OCI-LY3 (cell line): ENCODE measurements around the gene BRS3.
A peak's percentile ranks its signal among the peaks of the same experiment; 100 is the strongest.

Experiments used
- H2AFZ ChIP-seq: fragments of 200-600, 300-600 bp; shearing (Covaris generic); 2 replicates; pipeline ENCODE4 v1.6.0; 2014; ENCODE audit warnings: antibody characterized with exemption, low read depth, low read length
- H3K27ac ChIP-seq: fragments of 200-600, 300-600 bp; sonication (generic); 2 replicates; pipeline ENCODE4 v1.5.1; 2014; ENCODE audit warnings: mild to moderate bottlenecking, low read length, moderate library complexity, mixed read lengths
- H3K27me3 ChIP-seq: fragments of 200-600, 300-600 bp; sonication (generic); 2 replicates; pipeline ENCODE4 v1.6.1; 2014; ENCODE audit warnings: low read depth, low read length, mixed read lengths
- H3K36me3 ChIP-seq: fragments of 200-600, 300-600 bp; sonication (generic); replicated peaks from 2 replicates; pipeline ENCODE3; 2014; ENCODE audit warnings: low read depth, low read length, mixed read lengths
- H3K4me1 ChIP-seq: fragments of 300-600, 200-600 bp; sonication (generic); 2 replicates; pipeline ENCODE4 v1.6.1; 2014; ENCODE audit warnings: low read length, mixed read lengths
- H3K4me2 ChIP-seq: fragments of 200-600, 300-600 bp; sonication (generic); 2 replicates; pipeline ENCODE4 v1.6.1; 2014; ENCODE audit warnings: low read length, mixed read lengths
- H3K4me3 ChIP-seq: fragments of 300-600, 200-600 bp; sonication (generic); 2 replicates; pipeline ENCODE4 v1.5.1; 2014; ENCODE audit warnings: antibody characterized with exemption, mild to moderate bottlenecking, low read length, moderate library complexity
- H3K79me2 ChIP-seq: fragments of 300-600, 200-600 bp; shearing (Covaris generic); 2 replicates; pipeline ENCODE4 v1.6.1; 2014; ENCODE audit warnings: mild to moderate bottlenecking, low read length, mixed read lengths
- H3K9ac ChIP-seq: fragments of 300-600, 200-600 bp; shearing (Covaris generic); 2 replicates; pipeline ENCODE4 v1.6.0; 2014; ENCODE audit warnings: mild to moderate bottlenecking, low read length, moderate library complexity
- H3K9me3 ChIP-seq: fragments of 200-600, 300-600 bp; shearing (Covaris generic); 2 replicates; pipeline ENCODE4 v1.6.1; 2014; ENCODE audit warnings: low read length, mixed read lengths; ENCODE audit not compliant: insufficient read depth
- H4K20me1 ChIP-seq: fragments of 200-600, 300-600 bp; sonication (generic); 2 replicates; pipeline ENCODE4 v1.6.1; 2016; ENCODE audit warnings: low read length, mixed read lengths; ENCODE audit not compliant: insufficient read depth
- EZH2phosphoT487 ChIP-seq: fragments of 200-600 bp; shearing (Covaris generic); IDR thresholded peaks from 2 replicates; pipeline ENCODE4 v1.6.1; 2018; ENCODE audit warnings: antibody characterized with exemption, mixed run types, low read depth
- TF ChIP-seq, protein P1 (sequence below): fragments of 200-600, 300-600 bp; sonication (generic); IDR thresholded peaks from 2 replicates; pipeline ENCODE4 v1.5.1; 2014; ENCODE audit warnings: antibody characterized with exemption, low read length, low read depth

BRS3 gene

DNA sequence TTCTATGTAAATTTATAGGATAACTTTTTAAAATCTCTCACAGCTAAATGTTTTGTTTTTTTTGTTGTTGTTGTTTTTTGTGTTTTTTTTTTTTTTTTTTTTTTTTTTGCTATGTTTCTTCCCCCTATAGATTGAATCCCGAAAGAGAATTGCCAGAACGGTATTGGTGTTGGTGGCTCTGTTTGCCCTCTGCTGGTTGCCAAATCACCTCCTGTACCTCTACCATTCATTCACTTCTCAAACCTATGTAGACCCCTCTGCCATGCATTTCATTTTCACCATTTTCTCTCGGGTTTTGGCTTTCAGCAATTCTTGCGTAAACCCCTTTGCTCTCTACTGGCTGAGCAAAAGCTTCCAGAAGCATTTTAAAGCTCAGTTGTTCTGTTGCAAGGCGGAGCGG is 4.1 kb downstream of the BRS3 start:
- no peak overlapping the region for H3K4me3 ChIP-seq
- H3K4me2 ChIP-seq: no peak overlapping the region
- no peaks in the 10 kb centered on the region for H4K20me1 ChIP-seq
- no peaks in the 10 kb centered on the region for H3K79me2 ChIP-seq
- TF ChIP-seq, protein P1, sequence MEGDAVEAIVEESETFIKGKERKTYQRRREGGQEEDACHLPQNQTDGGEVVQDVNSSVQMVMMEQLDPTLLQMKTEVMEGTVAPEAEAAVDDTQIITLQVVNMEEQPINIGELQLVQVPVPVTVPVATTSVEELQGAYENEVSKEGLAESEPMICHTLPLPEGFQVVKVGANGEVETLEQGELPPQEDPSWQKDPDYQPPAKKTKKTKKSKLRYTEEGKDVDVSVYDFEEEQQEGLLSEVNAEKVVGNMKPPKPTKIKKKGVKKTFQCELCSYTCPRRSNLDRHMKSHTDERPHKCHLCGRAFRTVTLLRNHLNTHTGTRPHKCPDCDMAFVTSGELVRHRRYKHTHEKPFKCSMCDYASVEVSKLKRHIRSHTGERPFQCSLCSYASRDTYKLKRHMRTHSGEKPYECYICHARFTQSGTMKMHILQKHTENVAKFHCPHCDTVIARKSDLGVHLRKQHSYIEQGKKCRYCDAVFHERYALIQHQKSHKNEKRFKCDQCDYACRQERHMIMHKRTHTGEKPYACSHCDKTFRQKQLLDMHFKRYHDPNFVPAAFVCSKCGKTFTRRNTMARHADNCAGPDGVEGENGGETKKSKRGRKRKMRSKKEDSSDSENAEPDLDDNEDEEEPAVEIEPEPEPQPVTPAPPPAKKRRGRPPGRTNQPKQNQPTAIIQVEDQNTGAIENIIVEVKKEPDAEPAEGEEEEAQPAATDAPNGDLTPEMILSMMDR: no peak
- TF ChIP-seq EZH2phosphoT487: no peak
- H3K27ac ChIP-seq: no peak overlapping the region
- H2AFZ ChIP-seq: no peak overlapping the region
- no peaks in the 10 kb centered on the region for H3K4me1 ChIP-seq
- H3K9me3 ChIP-seq: no peaks in the 10 kb centered on the region
- H3K36me3 ChIP-seq: no peaks in the 10 kb centered on the region
- no peak overlapping the region for H3K9ac ChIP-seq
- peaks cover 31% of the 10 kb centered on the region for H3K27me3 ChIP-seq

DNA sequence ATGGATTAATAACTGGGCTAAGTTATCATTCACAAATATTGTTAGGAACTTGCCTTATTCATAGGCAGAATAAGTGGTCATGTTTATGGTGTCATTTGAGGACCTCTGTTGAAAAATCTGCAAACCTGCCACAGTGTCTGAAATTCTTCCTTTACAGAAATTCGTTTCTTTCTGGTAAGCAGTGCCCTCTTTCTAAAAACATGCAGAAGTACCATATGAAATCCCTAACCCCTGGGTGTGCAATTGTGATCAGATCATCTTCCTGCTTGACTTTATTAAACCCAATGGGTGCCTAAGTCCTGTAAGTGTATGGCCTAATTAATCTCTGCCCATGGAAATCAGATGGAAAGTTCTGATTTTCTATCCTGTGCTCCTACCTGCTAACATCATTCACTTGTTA is 5.3 kb downstream of the BRS3 start:
- Histone ChIP-seq H3K4me2 (no peak overlapping the region), H2AFZ (no peak overlapping the region), H3K9me3 (no peaks in the 10 kb centered on the region), H3K9ac (no peak overlapping the region), H3K4me1 (no peaks in the 10 kb centered on the region), H3K4me3 (no peak overlapping the region), H3K79me2 (peaks cover 5% of the 10 kb centered on the region), H3K27ac (no peak overlapping the region), H3K36me3 (no peaks in the 10 kb centered on the region), H4K20me1 (no peaks in the 10 kb centered on the region), H3K27me3 (peaks cover 31% of the 10 kb centered on the region)
- TF ChIP-seq, protein P1: no peak; the same call in 1 of the 2 replicates
- TF ChIP-seq EZH2phosphoT487: no peak

DNA sequence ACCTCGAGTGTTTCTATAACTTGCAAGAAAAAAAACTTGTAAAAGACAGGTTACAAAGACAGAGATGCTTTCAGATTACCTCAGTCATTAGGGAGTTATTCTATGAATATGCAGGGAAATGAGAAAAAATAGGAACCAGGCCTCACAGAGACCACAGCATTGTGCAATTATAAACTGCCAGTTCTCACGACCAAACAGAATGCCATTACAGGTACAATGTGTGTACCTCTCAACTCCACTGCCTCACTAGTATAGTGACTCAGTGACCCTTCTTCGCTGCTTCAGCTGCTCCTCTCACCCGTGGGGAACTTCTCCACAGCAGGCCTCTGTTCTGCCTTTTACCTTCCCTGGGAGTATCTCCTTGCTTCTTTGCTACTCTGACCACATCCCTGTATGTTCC is 7.3 kb downstream of the BRS3 start:
- H3K4me1 ChIP-seq: peaks cover 13% of the 10 kb centered on the region
- peaks cover under 1% of the 10 kb centered on the region for H3K36me3 ChIP-seq
- H3K4me3 ChIP-seq: no peak overlapping the region
- H2AFZ ChIP-seq: no peak overlapping the region
- peaks cover 20% of the 10 kb centered on the region for H3K79me2 ChIP-seq
- H3K9me3 ChIP-seq: no peaks in the 10 kb centered on the region
- no peaks in the 10 kb centered on the region for H4K20me1 ChIP-seq
- H3K4me2 ChIP-seq: no peak overlapping the region
- H3K27ac ChIP-seq: no peak overlapping the region
- no peak overlapping the region for H3K9ac ChIP-seq
- TF ChIP-seq, protein P1: no peak
- no peak for TF ChIP-seq EZH2phosphoT487
- peaks cover 13% of the 10 kb centered on the region for H3K27me3 ChIP-seq

DNA sequence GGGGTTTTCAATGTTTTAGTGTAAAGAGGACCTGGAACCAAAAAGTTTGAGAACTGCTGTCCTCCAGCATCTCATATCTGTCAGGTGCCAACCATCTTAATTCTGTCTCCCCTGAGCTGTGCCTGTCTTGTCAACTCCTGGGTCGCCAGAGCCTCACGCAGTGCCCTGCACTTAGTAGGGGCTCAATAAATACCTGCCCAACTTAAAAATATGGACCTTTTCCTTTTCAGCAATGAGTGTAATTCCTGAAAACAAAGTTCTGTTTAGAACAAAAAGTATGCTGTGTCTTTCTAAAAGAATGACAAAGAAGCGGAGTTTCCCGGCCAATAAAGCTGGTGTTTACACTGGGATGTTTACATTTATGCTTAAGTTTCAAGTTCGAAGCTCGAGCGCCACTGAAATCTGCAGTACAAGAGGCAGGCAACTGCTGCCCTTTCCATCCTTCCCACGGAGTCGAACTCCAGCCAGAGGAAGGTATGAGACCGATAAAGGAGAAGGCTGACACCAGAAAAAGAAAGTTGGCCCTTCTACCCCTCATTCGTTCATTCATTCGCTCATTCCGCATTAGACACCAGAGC is 8.5 kb downstream of the BRS3 start:
- peaks cover 1% of the 10 kb centered on the region for H3K27me3 ChIP-seq
- H3K4me2 ChIP-seq: peak overlapping the region; percentile 66
- peaks cover 20% of the 10 kb centered on the region for H3K79me2 ChIP-seq
- H2AFZ ChIP-seq: peak overlapping the region; percentile 89
- H3K9me3 ChIP-seq: no peaks in the 10 kb centered on the region
- no peaks in the 10 kb centered on the region for H4K20me1 ChIP-seq
- H3K36me3 ChIP-seq: peaks cover 12% of the 10 kb centered on the region
- peak overlapping the region; percentile 88 for H3K9ac ChIP-seq
- H3K27ac ChIP-seq: peak overlapping the region; percentile 87
- peaks cover 13% of the 10 kb centered on the region for H3K4me1 ChIP-seq
- H3K4me3 ChIP-seq: peak overlapping the region; percentile 97
- TF ChIP-seq EZH2phosphoT487: no peak
- TF ChIP-seq, protein P1: no peak
